NCI-H2196 (cell line): ENCODE data around the gene DFFB.
A peak's percentile ranks its signal among the peaks of the same experiment; 100 is the strongest.
"Not testable (repeated sequence)": the region's sequence is repeated elsewhere in the genome, so short reads cannot be mapped to it uniquely, and the experiment has no call there.

Experiments used
- DNase-seq: peaks from one replicate; lab custom pipeline; 2025; ENCODE audit not compliant: unreplicated experiment; lab: John Stamatoyannopoulos, UW

Gene DFFB

GRCh38 chr1:3856923-3857790, at the start of gene DFFB, which contains the start of gene CEP104:
Gene DFFB (plus strand): TSS chr1:3857476. CDS start chr1:3857604, 128 bp downstream.
Gene CEP104 (minus strand): TSS chr1:3857211. CDS start chr1:3852407, 4,804 bp downstream.
- peak; percentile 98 for DNase-seq

- DNase-seq = no peak
Measured at GRCh38 chr1:3807769-3808168, 49.5 kb upstream of the DFFB start.

GRCh38 chr1:3809680-3810079, 47.6 kb upstream of the DFFB start:
- no peak for DNase-seq

GRCh38 chr1:3810149-3810761, 47.0 kb upstream of the DFFB start:
- DNase-seq = not testable (repeated sequence)

- DNase-seq = no peak
Measured at GRCh38 chr1:3811595-3811911, 45.7 kb upstream of the DFFB start.

- no peak for DNase-seq
Measured at GRCh38 chr1:3814065-3814464, 43.2 kb upstream of the DFFB start.

GRCh38 chr1:3814771-3815561, 42.3 kb upstream of the DFFB start:
- DNase-seq = no peak

- DNase-seq = no peak
Measured at GRCh38 chr1:3816331-3817137, 40.7 kb upstream of the DFFB start.

GRCh38 chr1:3817138-3817740, 40.0 kb upstream of the DFFB start:
- no peak for DNase-seq

GRCh38 chr1:3817821-3818597, 39.3 kb upstream of the DFFB start:
- no peak for DNase-seq

- no peak for DNase-seq
Measured at GRCh38 chr1:3819771-3820200, 37.5 kb upstream of the DFFB start.

- DNase-seq = no peak
Measured at GRCh38 chr1:3820316-3820715, 37.0 kb upstream of the DFFB start.

- DNase-seq = no peak
Measured at GRCh38 chr1:3821004-3821403, 36.3 kb upstream of the DFFB start.

GRCh38 chr1:3821447-3821846, 35.8 kb upstream of the DFFB start:
- DNase-seq = no peak

- no peak for DNase-seq
Measured at GRCh38 chr1:3821908-3822307, 35.4 kb upstream of the DFFB start.

GRCh38 chr1:3822421-3822820, 34.9 kb upstream of the DFFB start:
- DNase-seq = no peak

GRCh38 chr1:3824650-3825049, 32.6 kb upstream of the DFFB start:
- DNase-seq = no peak

- no peak for DNase-seq
Measured at GRCh38 chr1:3825356-3825755, 31.9 kb upstream of the DFFB start.

GRCh38 chr1:3827813-3828307, 29.4 kb upstream of the DFFB start:
- no peak for DNase-seq

- DNase-seq = no peak
Measured at GRCh38 chr1:3828391-3828790, 28.9 kb upstream of the DFFB start.
